ENCODE data around the gene C1QC.

C1QC gene

DNA sequence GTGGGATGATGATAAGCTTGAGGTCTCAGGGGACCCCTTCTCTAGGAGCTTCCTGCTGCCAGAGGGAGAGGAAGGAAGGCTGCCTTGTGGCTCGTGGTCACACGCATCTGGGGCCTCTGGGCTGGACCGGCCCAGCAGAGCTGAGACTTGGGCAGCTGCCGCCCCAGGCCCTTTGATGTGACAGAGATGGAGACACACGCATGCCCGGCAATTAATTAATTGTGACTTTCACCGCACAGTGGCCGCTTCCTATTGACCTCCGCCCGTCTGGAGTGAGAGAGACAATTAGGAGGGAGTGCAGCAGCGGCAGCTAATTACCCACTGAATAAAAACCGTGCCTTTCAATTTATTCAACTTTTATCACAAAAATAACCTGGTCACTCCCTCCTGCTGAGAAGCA is 23.6 kb upstream of the C1QC start:
- DNase-seq = no peak

DNA sequence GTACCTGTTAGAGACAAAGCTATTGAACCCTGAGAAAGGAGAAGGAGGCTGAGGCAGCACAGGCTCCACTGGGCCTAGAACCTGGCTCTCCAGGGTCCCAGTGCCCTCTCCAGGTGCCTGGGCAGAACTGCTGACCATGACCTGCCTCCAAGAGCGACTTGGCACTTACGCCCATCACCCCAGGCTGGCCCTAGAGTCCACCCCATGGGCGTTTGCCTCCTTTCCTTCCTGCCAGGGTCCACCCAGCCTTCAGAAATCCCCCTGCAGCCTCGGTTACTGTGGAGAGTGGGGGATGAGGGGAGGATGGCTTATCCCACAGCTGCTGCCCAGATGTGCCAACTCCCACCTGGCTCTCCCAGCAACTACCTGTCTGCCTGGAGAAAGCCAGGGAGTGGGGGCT is 21.7 kb upstream of the C1QC start:
- DNase-seq = no peak

DNA sequence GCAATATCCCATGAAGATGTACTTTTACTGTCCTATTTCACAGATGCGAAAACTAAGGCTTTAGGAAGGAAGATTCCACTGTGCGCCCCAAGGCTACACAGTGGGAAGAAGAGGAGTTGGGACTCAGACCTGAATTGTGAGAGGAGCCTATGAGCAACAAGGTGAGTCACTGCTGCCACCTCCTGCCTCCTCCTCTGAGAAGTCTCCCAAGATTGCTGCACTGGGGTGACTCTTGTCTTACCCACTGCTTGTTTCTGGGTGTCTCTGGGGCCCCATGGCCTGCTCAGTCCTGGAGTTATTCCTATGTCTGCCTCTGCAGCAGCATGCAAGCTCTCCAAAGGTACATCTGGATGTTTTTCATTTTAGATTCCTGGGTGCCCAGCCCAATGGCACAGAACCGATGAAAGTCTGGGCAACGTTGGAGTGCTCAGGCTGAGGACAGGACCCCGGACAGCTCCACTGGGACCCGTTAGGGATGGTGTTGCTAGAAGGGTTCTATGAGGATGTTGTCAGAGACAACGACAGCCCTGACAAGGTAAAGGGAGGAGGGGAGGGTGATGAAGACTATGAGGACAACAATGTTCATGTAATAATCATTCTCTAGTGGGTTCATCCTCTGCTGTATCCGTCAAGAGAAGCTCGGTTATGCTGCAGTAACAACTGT is 18.0 kb upstream of the C1QC start:
- DNase-seq = no peak

DNA sequence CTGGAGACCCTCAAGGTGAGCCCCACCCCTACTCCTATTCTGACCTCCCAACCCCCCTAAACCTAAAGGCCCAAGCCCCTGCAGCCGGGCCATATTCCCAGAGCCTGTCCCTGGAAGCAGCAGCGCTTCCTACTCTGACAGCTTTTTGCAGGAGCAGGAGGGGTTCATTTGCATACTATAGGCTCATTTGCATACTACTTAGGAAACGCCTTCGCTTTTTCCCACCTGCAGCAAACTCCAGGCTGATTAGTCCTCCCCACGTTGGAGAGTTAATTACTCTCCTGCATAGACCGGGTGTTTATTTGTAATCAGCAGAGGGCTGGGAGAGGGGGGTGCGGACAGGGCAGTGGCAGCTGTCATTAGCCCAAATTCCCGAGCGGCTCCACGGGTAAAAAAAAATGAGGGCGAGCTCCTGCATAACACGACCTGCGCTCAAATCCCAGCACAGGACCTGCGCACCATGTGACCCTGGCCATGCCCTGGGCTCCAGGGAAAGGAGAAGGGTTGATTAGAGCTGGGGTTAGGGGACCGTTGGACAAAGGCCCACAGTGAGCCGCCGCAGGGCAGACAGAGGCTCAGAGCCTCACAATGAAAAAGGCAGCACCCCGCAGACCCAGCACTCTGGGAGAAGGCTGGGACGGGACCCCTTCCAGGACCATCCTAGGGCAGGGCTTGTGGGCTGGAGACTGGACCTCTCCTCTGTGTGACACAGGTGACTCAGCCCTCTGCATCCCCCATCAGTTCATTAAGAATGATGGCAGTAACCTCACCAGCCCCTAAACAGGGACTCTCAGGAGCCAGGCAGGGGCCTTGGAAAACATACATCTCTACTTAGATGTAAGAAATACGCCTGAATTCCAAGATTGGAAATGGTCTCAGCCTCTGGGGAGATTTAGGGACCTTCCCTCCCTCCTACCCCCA is 16.9 kb upstream of the C1QC start:
- DNase-seq = peak; percentile 86 to 92

DNA sequence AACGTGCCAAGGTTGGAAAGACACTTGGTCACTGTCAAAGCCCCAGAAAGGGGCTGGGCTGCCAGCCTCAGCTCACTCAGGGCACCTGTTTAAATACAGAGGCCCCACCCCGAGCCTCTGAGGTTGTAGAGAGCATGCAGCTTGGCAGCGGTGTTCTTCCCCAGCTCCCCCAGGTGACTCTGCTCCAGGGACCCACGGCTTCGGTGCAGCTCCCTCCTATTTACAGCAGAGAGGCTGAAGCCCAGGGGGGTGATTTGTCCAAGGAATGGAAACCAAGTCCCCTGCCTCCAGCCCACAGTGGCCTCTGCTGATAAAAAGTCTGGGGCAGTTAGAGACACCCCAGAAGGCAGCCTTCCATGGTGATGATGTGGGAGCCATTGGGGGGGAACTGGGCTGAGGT is 16.1 kb upstream of the C1QC start:
- DNase-seq = peak in 1 of 2 experiments; percentile 75

DNA sequence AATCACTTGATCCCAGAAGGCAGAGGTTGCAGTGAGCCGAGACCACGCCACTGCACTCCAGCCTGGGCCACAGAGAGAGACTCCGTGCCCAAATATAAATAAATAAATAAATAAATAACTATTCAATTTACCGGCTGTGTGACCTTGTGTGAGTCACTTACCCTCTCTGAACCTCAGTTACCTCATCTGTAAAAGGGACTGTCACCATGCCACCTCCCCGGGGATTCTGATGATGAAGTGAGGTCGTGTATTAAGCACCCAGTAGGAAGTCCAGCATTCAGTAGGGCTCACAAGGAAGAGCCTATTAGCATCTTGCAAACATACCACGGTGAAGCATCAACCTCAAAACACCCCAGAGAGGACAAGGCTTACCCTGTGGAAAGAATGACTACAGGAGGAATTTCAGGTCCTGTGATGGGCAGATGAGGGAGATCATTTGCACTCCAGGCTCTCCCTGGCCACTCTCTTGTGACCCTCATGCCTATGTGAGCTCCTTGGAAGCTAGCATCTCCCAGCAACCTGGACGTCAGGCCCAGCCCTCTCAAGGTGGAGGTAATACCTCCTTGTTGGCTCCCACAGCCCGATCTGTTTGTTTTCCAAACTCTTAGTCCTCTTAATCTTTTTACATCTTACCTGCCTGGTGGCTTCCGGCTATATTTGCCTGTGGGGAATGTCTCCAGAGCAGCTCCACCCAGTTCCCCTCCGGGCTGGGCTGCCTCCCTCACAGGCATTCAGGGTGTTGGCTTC is 14.6 kb upstream of the C1QC start:
- peak in 1 of 2 experiments; percentile 26 for DNase-seq

DNA sequence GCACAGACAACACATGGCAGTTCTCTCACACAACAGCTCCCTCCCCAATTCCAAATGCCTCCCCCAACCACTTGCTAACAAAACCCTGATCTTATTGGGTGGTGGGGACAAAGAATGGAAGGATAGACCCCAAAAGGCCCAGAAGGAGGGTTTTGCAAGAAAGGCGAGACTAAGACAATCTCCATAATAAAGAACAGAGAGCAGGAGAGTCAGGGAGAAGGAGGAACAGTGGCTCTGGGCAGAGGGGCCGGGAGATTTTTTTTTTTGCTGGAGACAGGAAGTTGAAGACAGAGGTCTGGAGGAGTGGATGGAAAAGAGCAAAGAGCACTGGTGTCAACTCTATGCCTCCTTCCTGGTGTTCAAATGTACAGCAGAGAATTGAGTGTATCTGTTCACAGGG is 13.5 kb upstream of the C1QC start:
- DNase-seq = no peak

DNA sequence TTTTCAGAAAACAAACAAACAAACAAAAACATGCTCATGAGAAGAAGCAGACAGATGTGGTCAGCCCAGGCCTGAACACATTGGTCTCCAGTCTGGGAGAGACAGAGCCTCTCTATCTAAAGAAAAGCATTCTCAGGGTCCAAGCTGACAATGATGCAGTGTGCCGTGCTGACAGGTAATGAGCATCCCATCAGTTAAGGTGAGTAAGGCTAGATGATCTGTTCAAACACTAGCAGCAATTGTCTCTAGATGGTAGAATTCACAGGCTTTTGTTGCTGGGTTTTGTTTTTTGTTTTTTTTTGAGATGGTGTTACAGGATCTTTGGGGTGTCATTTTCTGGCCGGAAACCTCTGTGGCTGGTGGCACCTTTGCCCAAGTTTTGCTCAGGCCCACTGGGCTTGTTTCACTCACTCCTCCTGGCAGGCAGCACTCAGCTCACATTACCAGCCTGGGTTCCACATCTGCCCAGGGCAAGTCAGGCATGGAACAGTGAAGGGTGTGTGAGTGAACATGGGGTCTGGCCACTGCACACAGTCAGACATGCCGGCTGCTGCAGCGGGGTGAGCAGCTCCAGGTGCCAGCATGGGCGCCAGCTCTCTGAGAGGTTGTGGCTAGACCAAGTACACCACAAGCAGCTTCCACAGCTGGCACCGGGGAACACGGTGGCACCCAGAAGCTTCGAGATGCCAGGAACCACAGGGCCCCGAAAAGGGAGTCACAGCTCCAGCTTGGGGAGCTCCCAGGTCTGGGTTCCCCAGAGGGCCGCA is 9.6 kb upstream of the C1QC start:
- DNase-seq = no peak

DNA sequence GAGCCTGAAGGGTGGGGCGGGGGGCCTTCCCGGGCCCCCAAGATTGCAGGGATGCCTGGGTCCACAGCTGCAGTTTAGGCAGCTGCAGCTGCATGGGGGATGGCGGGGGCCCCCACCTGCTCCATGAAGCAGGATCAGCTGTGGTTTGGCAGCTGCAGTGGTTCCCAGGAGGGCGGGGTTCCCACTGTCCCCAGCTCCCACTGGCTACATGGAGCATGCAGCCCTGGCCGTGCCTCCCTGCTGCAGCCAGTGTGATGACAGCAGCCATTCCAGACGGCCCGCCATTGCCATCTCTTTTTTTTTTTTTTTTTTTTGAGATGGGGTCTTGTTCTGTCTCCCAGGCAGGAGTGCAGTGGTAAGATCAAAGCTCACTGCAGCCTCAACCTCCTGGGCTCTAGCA is 8.0 kb upstream of the C1QC start:
- DNase-seq = no peak

DNA sequence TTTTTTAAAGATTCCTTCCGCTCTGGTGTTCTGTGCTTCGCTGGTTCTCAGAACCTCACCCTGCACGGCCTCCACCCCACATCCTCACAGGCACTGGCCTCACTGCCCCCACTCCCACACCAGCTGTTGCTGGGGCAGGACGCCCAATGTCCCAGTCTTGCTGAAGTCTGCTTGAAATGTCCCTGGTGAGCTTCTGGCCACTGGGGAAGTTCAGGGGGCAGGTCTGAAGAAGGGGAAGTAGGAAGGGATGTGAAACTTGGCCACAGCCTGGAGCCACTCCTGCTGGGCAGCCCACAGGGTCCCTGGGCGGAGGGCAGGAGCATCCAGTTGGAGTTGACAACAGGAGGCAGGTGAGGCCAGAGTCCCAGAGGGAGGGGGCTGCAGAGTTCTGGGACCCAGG is 7.1 kb upstream of the C1QC start, which contains the start of gene C1QA:
C1QA (plus strand) TSS at position 276 of the 400 bp plus-strand sequence. CDS start 989 bp downstream, outside the sequence.
- DNase-seq = no peak

DNA sequence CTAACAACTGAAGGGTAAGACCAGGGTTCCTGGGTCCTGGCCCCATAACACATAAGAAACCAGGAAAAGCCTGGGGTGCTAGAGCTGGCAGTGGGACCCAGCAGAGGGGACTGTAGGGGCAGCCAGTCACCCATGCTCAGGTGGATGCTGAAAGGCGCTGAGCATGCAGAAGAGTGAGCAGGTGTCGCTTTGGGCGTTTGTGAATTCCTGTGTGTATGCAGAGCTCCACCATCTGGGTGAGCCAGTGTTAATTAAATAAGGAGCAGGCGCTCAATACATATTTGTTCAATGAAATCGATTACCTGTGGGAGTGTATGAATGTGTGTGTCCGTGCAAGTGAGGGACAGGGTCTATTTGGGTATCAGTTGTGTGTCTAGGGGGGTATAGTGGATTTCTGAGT is 6.5 kb upstream of the C1QC start:
- peak in 1 of 2 experiments; percentile 42 for DNase-seq

DNA sequence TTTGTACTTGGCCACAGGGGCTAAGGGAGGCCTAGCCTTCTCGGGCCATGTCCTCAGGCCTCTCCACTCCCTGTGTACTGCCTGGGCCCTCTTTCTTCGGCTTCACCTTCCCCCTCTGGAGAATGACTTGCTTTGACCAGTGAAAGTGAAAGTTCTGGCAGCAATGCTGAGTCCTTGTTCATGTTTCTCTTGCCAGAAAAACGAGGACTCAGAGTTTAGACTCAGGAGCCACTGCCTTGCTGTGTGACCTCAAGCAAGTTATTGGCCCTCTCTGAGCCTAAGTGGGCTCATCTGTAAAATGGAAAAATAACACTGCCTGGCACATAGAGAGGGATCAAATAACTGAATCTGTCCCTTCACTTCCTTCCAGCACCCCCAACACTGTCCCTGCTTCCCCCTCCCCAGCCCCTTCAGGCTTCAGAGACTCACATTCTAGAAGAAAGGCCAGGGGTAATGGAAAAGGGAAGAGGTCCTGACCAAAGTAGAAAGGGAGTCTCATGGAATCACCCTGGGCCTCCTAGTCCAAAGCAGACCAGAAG is 5.5 kb upstream of the C1QC start:
- DNase-seq = no peak

DNA sequence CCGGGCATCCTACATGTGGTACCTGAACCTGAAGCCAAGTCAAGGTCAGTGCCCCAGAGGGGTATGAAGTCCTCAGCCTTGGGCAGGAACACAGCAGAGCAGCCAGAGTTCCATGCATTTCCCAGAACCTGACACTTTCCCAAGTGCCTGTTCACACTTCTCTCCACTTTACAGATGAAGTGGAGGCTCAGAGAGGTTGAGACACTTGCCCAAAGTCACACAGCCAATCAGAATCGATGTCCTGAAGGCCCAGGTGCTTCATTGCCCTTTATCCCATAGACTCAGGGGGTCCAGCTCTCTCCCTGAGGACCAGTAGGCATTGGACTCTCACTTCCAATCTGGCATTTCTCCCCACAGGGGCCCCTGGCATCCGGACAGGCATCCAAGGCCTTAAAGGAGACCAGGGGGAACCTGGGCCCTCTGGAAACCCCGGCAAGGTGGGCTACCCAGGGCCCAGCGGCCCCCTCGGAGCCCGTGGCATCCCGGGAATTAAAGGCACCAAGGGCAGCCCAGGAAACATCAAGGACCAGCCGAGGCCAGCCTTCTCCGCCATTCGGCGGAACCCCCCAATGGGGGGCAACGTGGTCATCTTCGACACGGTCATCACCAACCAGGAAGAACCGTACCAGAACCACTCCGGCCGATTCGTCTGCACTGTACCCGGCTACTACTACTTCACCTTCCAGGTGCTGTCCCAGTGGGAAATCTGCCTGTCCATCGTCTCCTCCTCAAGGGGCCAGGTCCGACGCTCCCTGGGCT is 4.8 kb upstream of the C1QC start:
- DNase-seq = peak in 1 of 2 experiments; percentile 11

DNA sequence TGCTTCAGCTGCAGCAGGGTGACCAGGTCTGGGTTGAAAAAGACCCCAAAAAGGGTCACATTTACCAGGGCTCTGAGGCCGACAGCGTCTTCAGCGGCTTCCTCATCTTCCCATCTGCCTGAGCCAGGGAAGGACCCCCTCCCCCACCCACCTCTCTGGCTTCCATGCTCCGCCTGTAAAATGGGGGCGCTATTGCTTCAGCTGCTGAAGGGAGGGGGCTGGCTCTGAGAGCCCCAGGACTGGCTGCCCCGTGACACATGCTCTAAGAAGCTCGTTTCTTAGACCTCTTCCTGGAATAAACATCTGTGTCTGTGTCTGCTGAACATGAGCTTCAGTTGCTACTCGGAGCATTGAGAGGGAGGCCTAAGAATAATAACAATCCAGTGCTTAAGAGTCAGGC is 4.1 kb upstream of the C1QC start:
- no peak for DNase-seq

DNA sequence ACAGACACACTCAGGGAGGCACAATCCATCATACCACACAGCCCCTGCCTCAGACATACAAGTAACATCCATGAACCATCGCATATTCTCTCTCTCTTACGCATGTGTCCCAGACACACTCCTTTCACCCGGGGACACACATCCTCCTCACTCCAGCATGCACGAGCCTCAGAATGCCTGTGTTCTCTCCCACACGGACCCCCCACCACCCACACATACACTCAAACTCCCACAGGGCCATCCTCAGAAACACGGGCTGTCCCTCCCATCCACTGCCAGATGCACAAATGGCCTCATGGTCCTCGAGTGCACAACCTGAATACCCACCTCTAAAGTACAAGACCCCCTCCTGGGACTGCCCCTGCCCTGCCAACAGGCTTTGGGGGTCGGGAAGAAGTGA is 2.2 kb upstream of the C1QC start:
- no peak for DNase-seq

DNA sequence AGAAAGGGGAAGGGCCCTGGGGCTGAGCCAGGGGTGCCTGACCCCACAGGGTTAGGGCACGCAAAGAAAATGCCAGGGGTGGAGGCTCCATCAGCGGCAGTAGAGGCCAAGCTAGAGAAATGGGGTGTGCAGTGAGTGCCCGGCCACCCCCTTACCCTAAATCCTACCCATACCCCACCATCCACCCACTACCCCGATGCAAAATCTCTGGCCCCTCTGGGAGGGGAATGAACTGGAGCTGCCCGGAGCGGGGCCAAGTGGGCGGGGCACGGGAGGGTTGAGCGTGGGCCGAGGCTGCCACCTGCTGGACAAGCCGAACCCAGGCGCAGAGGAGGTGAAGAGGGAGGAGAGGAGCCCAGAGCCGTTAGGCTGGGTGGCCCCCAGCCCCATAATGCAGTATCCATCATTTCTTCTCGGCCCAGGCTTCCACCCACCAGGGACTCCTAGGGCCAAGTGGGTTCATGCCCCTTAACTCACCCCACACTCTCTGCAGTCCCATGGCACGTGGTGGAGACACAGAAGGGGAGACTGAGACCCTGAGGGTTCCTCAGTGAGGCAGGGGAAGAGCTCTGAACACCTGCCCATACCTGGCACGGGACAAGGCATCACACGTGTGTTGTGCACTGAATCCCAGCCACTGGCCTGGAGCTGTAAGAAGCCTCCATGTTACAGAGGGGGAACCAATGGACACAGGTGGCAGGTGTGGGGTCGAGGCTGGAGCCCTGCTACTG is 1.4 kb upstream of the C1QC start:
- DNase-seq = peak in 1 of 2 experiments; percentile 73

DNA sequence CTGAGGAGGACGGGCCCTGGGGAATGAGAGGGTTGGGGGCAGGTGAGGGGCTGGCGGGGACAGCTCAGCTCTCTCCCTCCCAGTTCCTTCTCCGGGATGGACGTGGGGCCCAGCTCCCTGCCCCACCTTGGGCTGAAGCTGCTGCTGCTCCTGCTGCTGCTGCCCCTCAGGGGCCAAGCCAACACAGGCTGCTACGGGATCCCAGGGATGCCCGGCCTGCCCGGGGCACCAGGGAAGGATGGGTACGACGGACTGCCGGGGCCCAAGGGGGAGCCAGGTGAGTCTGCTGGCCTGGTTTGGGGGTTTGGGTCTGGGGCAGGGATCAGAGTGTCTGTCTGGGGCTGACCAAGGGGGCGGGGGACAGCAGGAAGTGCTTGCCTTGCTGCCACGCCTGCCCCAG is 495 bp downstream of the C1QC start:
- no peak for DNase-seq

DNA sequence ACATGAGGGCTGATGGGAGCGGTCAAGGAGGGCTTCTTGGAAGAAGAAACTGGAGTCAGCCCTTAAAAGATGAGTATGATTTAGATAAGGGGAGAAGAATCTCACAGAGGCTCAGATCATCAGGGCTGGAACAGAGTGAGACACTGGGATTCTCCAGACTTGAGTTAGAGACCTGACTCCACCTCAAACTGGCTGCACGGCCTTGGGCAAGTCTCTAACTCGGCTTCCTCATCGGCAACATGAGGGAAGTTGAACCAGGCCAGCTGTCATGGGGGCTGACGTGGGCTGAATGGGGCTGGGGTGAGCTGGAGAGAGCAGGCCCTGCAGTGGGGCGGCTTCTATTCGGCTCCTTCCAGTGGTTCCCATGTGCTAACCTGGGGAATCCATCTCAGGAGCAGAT is 2.5 kb downstream of the C1QC start:
- DNase-seq = no peak

DNA sequence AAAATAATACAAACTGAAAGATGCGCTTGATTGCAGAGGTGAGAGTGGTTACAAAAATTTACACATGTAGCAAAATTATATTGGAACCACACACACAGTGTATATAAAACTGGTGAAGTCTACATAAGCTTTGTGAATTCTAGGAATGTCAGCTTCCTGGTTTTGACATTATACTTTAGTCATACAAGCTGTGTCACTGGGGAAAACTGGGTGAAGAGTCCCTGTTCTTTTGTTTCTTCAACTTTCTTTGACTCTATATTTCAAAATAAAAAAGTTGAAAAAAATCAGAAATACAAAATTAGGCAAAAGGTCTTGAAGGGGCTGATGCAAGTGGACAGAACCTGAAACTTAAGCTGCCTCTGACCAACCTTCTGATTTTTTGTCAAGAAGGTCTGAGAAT is 3.0 kb downstream of the C1QC start:
- no peak for DNase-seq

DNA sequence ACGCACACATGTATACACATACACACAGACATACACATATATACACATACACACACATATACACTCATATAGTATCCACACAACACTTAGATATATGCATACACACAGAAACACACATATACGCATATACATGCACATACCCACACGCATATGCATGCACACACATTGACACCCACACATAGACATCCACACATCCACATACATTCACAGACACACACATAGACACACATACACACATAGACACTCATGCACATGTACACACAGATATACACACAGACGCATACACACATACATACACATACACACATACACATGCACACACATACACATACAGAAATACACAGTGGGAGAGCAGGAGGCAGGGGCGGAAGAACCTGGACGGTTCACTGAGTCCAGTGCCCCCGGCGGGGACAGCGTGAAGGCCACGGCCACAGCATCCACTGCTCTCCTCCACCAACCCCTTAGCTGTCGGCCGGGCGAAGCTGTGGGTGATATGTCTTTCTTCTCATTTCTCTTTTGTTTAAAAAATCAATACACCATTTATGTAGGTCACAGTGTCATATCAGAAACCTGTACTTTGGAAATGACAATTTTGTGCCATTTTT is 6.8 kb downstream of the C1QC start:
- no peak for DNase-seq
